ENCODE measurements around the gene NNMT.

The NNMT gene

GRCh38 chr11:114263513-114264170 lies 32.6 kb upstream of the NNMT start:
- DNase-seq (ENCODE audit: low read depth in 2 of 2): no peak

- DNase-seq (ENCODE audit: low read depth in 2 of 2): no peak
Observed at GRCh38 chr11:114264381-114264780, 31.8 kb upstream of the NNMT start.

GRCh38 chr11:114265122-114265878 lies 30.9 kb upstream of the NNMT start:
- DNase-seq (ENCODE audit: low read depth in 2 of 2): no peak

GRCh38 chr11:114269498-114269897 lies 26.7 kb upstream of the NNMT start:
- DNase-seq (ENCODE audit: low read depth in 2 of 2): no peak

GRCh38 chr11:114270531-114271270 lies 25.5 kb upstream of the NNMT start:
- no peak for DNase-seq (ENCODE audit: low read depth in 2 of 2)

GRCh38 chr11:114271316-114271715 lies 24.9 kb upstream of the NNMT start:
- no peak for DNase-seq (ENCODE audit: low read depth in 2 of 2)

GRCh38 chr11:114272311-114272710 lies 23.9 kb upstream of the NNMT start:
- DNase-seq (ENCODE audit: low read depth in 2 of 2): no peak

- DNase-seq (ENCODE audit: low read depth in 2 of 2): no peak
Observed at GRCh38 chr11:114273071-114273470, 23.1 kb upstream of the NNMT start.

GRCh38 chr11:114273890-114274635 lies 22.1 kb upstream of the NNMT start:
- DNase-seq (ENCODE audit: low read depth in 2 of 2): no peak

- DNase-seq (ENCODE audit: low read depth in 2 of 2): no peak
Observed at GRCh38 chr11:114274637-114275036, 21.6 kb upstream of the NNMT start.

- no peak for DNase-seq (ENCODE audit: low read depth in 2 of 2)
Observed at GRCh38 chr11:114275280-114275679, 20.9 kb upstream of the NNMT start.

- no peak for DNase-seq (ENCODE audit: low read depth in 2 of 2)
Observed at GRCh38 chr11:114276077-114276476, 20.1 kb upstream of the NNMT start.

- no peak for DNase-seq (ENCODE audit: low read depth in 2 of 2)
Observed at GRCh38 chr11:114277637-114278341, 18.4 kb upstream of the NNMT start.

- no peak for DNase-seq (ENCODE audit: low read depth in 2 of 2)
Observed at GRCh38 chr11:114278342-114279065, 17.7 kb upstream of the NNMT start.

GRCh38 chr11:114279792-114280546 lies 16.2 kb upstream of the NNMT start:
- no peak for DNase-seq (ENCODE audit: low read depth in 2 of 2)

- DNase-seq (ENCODE audit: low read depth in 2 of 2): no peak
Observed at GRCh38 chr11:114280696-114281095, 15.5 kb upstream of the NNMT start.

GRCh38 chr11:114281388-114281956 lies 14.7 kb upstream of the NNMT start:
- no peak for DNase-seq (ENCODE audit: low read depth in 2 of 2)

- DNase-seq (ENCODE audit: low read depth in 2 of 2): no peak
Observed at GRCh38 chr11:114282488-114282887, 13.7 kb upstream of the NNMT start.

GRCh38 chr11:114283422-114283821 lies 12.8 kb upstream of the NNMT start:
- no peak for DNase-seq (ENCODE audit: low read depth in 2 of 2)

GRCh38 chr11:114284021-114284420 lies 12.2 kb upstream of the NNMT start:
- no peak for DNase-seq (ENCODE audit: low read depth in 2 of 2)
